Measurements from ENCODE around the gene HRAS. TPM values are rescaled to one million over a fixed set of nuclear protein-coding genes. Genes with fewer than 3 reads are reported as not detected.

The HRAS gene
- total and polyA plus RNA-seq, 2 donors (not counting 1 experiment from before 2014, with no cell fraction given), result 63.5 to 86.0 TPM

- Mint-ChIP-seq H3K9me3 (ENCODE audit: insufficient read depth) (no peaks in the 10 kb centered on the region), H3K27me3 (no peaks in the 10 kb centered on the region), H3K4me1 (no peaks in the 10 kb centered on the region), H3K4me3 (no peak overlapping the region), H3K27ac (no peak overlapping the region)
- Histone ChIP-seq H3K36me3 (replicated peaks in 1 of 2; ENCODE audit: control extremely low read depth in 1 of 2, control insufficient read depth in 1 of 2, extremely low read depth in 1 of 2, insufficient read depth in 2 of 2, low read length in 1 of 2) (peaks cover 0 to 19% of the 10 kb centered on the region in 2 experiments), H3K9me3 (ENCODE audit: control extremely low read depth in 1 of 3, control insufficient read depth in 2 of 3, insufficient read depth in 1 of 3, low read length in 2 of 3) (no peaks in the 10 kb centered on the region), H3K4me1 (ENCODE audit: control insufficient read depth in 2 of 2, insufficient read depth in 2 of 2, low read length in 2 of 2) (no peaks in the 10 kb centered on the region), H4K20me1 (ENCODE audit: control insufficient read depth, insufficient read depth, low read length, poor library complexity, severe bottlenecking) (peaks cover 21% of the 10 kb centered on the region), H3K27ac (ENCODE audit: low read length in 2 of 2) (no peak overlapping the region), H3K4me2 (replicated peaks; ENCODE audit: low read depth, low read length, poor library complexity, severe bottlenecking) (no peak overlapping the region), H3K4me3 (ENCODE audit: control extremely low read depth in 1 of 5, extremely low read depth in 1 of 5, insufficient read depth in 1 of 5, low read depth in 2 of 5, low read length in 4 of 5) (no peak overlapping the region), H3K79me2 (ENCODE audit: control insufficient read depth, insufficient read depth, low read length) (no peaks in the 10 kb centered on the region), H2AFZ (ENCODE audit: insufficient read depth, low read depth, low read length, poor library complexity, severe bottlenecking) (no peak overlapping the region), H3K9ac (ENCODE audit: low read length) (no peak overlapping the region), H3K27me3 (replicated peaks in 1 of 4; ENCODE audit: control extremely low read depth in 1 of 4, control insufficient read depth in 3 of 4, insufficient read depth in 4 of 4, low read length in 3 of 4) (no peaks in the 10 kb centered on the region)
- DNase-seq (peak; percentile 9), ATAC-seq (ENCODE audit: low read depth) (no peak)
- WGBS (ENCODE audit: insufficient coverage), result 94% methylated on average over 29 of the region's 30 CpGs
- ChIA-PET POLR2A (interaction anchor here (0.6 kb wide), 2 partner anchors 221 to 287 kb away, joined by 4 to 6 read pairs; no protein-coding TSS in a partner anchor), CTCF (no interaction called here)
- intact Hi-C loops (cut with micrococcal nuclease), result no loop called here
- no peak for TF ChIP-seq EZH2 (IDR thresholded peaks at IDR 0.05; ENCODE audit: borderline replicate concordance, insufficient read depth, low read depth, low read length, poor library complexity, severe bottlenecking)
- TF ChIP-seq CTCF (IDR thresholded peaks at IDR 0.05), result no peak
These were observed 7.1 kb downstream of the HRAS start for GRCh38 chr11:528166-528814.

- peaks cover 0 to 3% of the 10 kb centered on the region in 2 experiments for H3K36me3 ChIP-seq (replicated peaks in 1 of 2; ENCODE audit: control extremely low read depth in 1 of 2, control insufficient read depth in 1 of 2, extremely low read depth in 1 of 2, insufficient read depth in 2 of 2, low read length in 1 of 2)
- H3K4me3 Mint-ChIP-seq, result no peak overlapping the region
- H2AFZ ChIP-seq (ENCODE audit: insufficient read depth, low read depth, low read length, poor library complexity, severe bottlenecking), result no peak overlapping the region
- no peak overlapping the region for H3K27ac Mint-ChIP-seq
- H3K27ac ChIP-seq (ENCODE audit: low read length in 2 of 2), result no peak overlapping the region
- H3K9me3 ChIP-seq (ENCODE audit: control extremely low read depth in 1 of 3, control insufficient read depth in 2 of 3, insufficient read depth in 1 of 3, low read length in 2 of 3), result no peaks in the 10 kb centered on the region
- intact Hi-C loops (cut with micrococcal nuclease), result no loop called here
- POLR2A ChIA-PET, result no interaction called here
- H4K20me1 ChIP-seq (ENCODE audit: control insufficient read depth, insufficient read depth, low read length, poor library complexity, severe bottlenecking), result peaks cover 2% of the 10 kb centered on the region
- no peaks in the 10 kb centered on the region for H3K27me3 Mint-ChIP-seq
- H3K4me1 ChIP-seq (ENCODE audit: control insufficient read depth in 2 of 2, insufficient read depth in 2 of 2, low read length in 2 of 2), result no peaks in the 10 kb centered on the region
- no peak overlapping the region for H3K9ac ChIP-seq (ENCODE audit: low read length)
- H3K79me2 ChIP-seq (ENCODE audit: control insufficient read depth, insufficient read depth, low read length), result no peaks in the 10 kb centered on the region
- H3K9me3 Mint-ChIP-seq (ENCODE audit: insufficient read depth), result no peaks in the 10 kb centered on the region
- peak; percentile 13 for DNase-seq
- WGBS (ENCODE audit: insufficient coverage), result 88% methylated on average over 16 of the region's 17 CpGs
- H3K4me3 ChIP-seq (ENCODE audit: control extremely low read depth in 1 of 5, extremely low read depth in 1 of 5, insufficient read depth in 1 of 5, low read depth in 2 of 5, low read length in 4 of 5), result no peak overlapping the region
- no peaks in the 10 kb centered on the region for H3K27me3 ChIP-seq (replicated peaks in 1 of 4; ENCODE audit: control extremely low read depth in 1 of 4, control insufficient read depth in 3 of 4, insufficient read depth in 4 of 4, low read length in 3 of 4)
- TF ChIP-seq EZH2 (IDR thresholded peaks at IDR 0.05; ENCODE audit: borderline replicate concordance, insufficient read depth, low read depth, low read length, poor library complexity, severe bottlenecking) (no peak), CTCF (IDR thresholded peaks at IDR 0.05) (no peak)
- CTCF ChIA-PET, result no interaction called here
- ATAC-seq (ENCODE audit: low read depth), result no peak
- H3K4me2 ChIP-seq (replicated peaks; ENCODE audit: low read depth, low read length, poor library complexity, severe bottlenecking), result no peak overlapping the region
- no peaks in the 10 kb centered on the region for H3K4me1 Mint-ChIP-seq
These were observed 9.2 kb downstream of the HRAS start for GRCh38 chr11:526192-526591.

Measured in B cell (primary cell).